ENCODE results near the gene GLI1.

- no peak for TF ChIP-seq CTCF (IDR thresholded peaks at IDR 0.05; ENCODE audit: insufficient read depth, low read depth, low read length)
- TF ChIP-seq EZH2 (IDR thresholded peaks at IDR 0.05; ENCODE audit: insufficient read depth, low read length): no peak
Observed at GRCh38 chr12:57428965-57429364, 30.6 kb upstream of the GLI1 start.

Measured in astrocyte (in vitro differentiated cells and primary cell).